SK-N-SH (cell line): ENCODE measurements around the gene RNASEH2B. TPM values are rescaled to one million over a fixed set of nuclear protein-coding genes. Genes with fewer than 3 reads are reported as not detected.

Experiments used
- CTCF ChIA-PET: fragments of 300-600, 350-600 bp; formaldehyde crosslinking; extraction: SDS; loops from one replicate; lab custom pipeline; 2021; lab: Yijun Ruan, JAX
- POLR2A ChIA-PET: fragments of 350-600 bp; sonication (Branson Sonifier 250); formaldehyde crosslinking; extraction: SDS; loops from one replicate; lab custom pipeline; 2020; ENCODE audit warnings: antibody characterized with exemption, inconsistent platforms; lab: Yijun Ruan, JAX
- DNase-seq: peaks from one replicate; pipeline ENCODE4 v3.0.0; 2012
- H2AFZ ChIP-seq: fragments of 200-600 bp; sonication (generic); 2 replicates; pipeline ENCODE4 v1.8.1; 2016; ENCODE audit warnings: antibody characterized with exemption, mild to moderate bottlenecking, low read depth
- H3F3A ChIP-seq: fragments of 200-600 bp; sonication (generic); replicated peaks from 2 replicates; pipeline ENCODE3; 2016; ENCODE audit warnings: antibody characterized with exemption, mild to moderate bottlenecking; ENCODE audit not compliant: insufficient read depth
- H3K27ac ChIP-seq, 2 experiments: fragments of 200-500 bp in 1 of 2; fragments of 200-600 bp in 1 of 2; sonication (Bioruptor generic) in 1 of 2; sonication (generic), shearing (Covaris generic) in 1 of 2; 2 replicates each; pipeline versions ENCODE4 v1.5.1 to v1.6.1; 2014 to 2016; ENCODE audit warnings: low read depth in 2 of 2, inconsistent platforms in 1 of 2, low read length in 1 of 2, mild to moderate bottlenecking in 1 of 2, mixed read lengths in 1 of 2
- H3K27me3 ChIP-seq: fragments of 200-600 bp; sonication (generic), shearing (Covaris generic); 2 replicates; pipeline ENCODE4 v1.6.1; 2016; ENCODE audit warnings: mixed run types; ENCODE audit not compliant: insufficient read depth
- H3K36me3 ChIP-seq, 2 experiments: fragments of 200-500 bp in 1 of 2; fragments of 200-600 bp in 1 of 2; sonication (Bioruptor generic) in 1 of 2; sonication (generic) in 1 of 2; replicated peaks in 1 of 2; 2 replicates each; pipeline versions ENCODE3 to v1.5.1; 2014 to 2016; ENCODE audit warnings: low read length in 1 of 2, mild to moderate bottlenecking in 1 of 2; ENCODE audit not compliant: insufficient read depth in 2 of 2, control insufficient read depth in 1 of 2
- H3K4me1 ChIP-seq, 2 experiments: fragments of 200-500 bp in 1 of 2; fragments of 200-600 bp in 1 of 2; sonication (Bioruptor generic) in 1 of 2; sonication (generic), shearing (Covaris generic) in 1 of 2; 2 replicates each; pipeline versions ENCODE4 v1.5.1 to v1.6.1; 2014 to 2016; ENCODE audit warnings: low read depth in 1 of 2, low read length in 1 of 2, mixed run types in 1 of 2; ENCODE audit not compliant: insufficient read depth in 2 of 2, control insufficient read depth in 1 of 2
- H3K4me2 ChIP-seq: fragments of 200-600 bp; sonication (generic), shearing (Covaris generic); 2 replicates; pipeline ENCODE4 v1.6.1; 2017; ENCODE audit warnings: mixed run types
- H3K4me3 ChIP-seq, 2 experiments: fragments of 200-500 bp in 1 of 2; fragments of 200-600 bp in 1 of 2; sonication (Bioruptor generic) in 1 of 2; sonication (generic), shearing (Covaris generic) in 1 of 2; 2 replicates each; pipeline versions ENCODE4 v1.5.1 to v1.8.1; 2014 to 2016; ENCODE audit warnings: low read depth in 2 of 2, inconsistent platforms in 1 of 2, low read length in 1 of 2, mild to moderate bottlenecking in 1 of 2, mixed read lengths in 1 of 2, moderate library complexity in 1 of 2
- H3K79me2 ChIP-seq: fragments of 200-600 bp; sonication (generic); 2 replicates; pipeline ENCODE4 v1.8.1; 2017; ENCODE audit warnings: mild to moderate bottlenecking; ENCODE audit not compliant: insufficient read depth
- H3K9ac ChIP-seq: fragments of 200-600 bp; sonication (generic); 2 replicates; pipeline ENCODE4 v1.6.1; 2017; ENCODE audit warnings: mixed run types
- H3K9me2 ChIP-seq: fragments of 200-600 bp; sonication (generic); 2 replicates; pipeline ENCODE4 v1.6.1; 2017; ENCODE audit warnings: mixed run types
- H3K9me3 ChIP-seq: fragments of 200-600 bp; sonication (generic); 2 replicates; pipeline ENCODE4 v1.6.1; 2017; ENCODE audit warnings: mixed run types, mild to moderate bottlenecking, moderate library complexity
- H4K20me1 ChIP-seq: fragments of 200-600 bp; sonication (generic); 2 replicates; pipeline ENCODE4 v1.6.1; 2017; ENCODE audit warnings: mild to moderate bottlenecking, mixed run types; ENCODE audit not compliant: insufficient read depth
- EP300 ChIP-seq, 2 experiments: IDR thresholded peaks; 2 replicates each; pipeline versions ENCODE4 v1.4.0 to v1.6.1; 2012; ENCODE audit warnings: borderline replicate concordance in 1 of 2, low read depth in 1 of 2, low read length in 1 of 2
- EZH2phosphoT487 ChIP-seq: fragments of 200-600 bp; sonication (generic); IDR thresholded peaks from 2 replicates; pipeline ENCODE4 v1.6.1; 2017; ENCODE audit warnings: low read depth, mixed run types, mild to moderate bottlenecking, antibody characterized with exemption, moderate library complexity, borderline replicate concordance
- FOSL2 ChIP-seq: IDR thresholded peaks from 2 replicates; pipeline ENCODE4 v1.4.0; 2012; ENCODE audit warnings: low read depth, mild to moderate bottlenecking, moderate library complexity, borderline replicate concordance
- FOXJ3 ChIP-seq: sonication (generic); formaldehyde crosslinking; IDR thresholded peaks from 2 replicates; pipeline ENCODE4 v1.5.1; 2020; ENCODE audit warnings: mild to moderate bottlenecking, missing genetic modification reagents
- JUND ChIP-seq: IDR thresholded peaks from 2 replicates; pipeline ENCODE4 v1.4.0; 2012
- MEF2A ChIP-seq: IDR thresholded peaks from 2 replicates; pipeline ENCODE4 v1.4.0; 2012; ENCODE audit warnings: low read depth, borderline replicate concordance
- NFIC ChIP-seq: IDR thresholded peaks from 2 replicates; pipeline ENCODE4 v1.4.0; 2012; ENCODE audit warnings: borderline replicate concordance
- RAD21 ChIP-seq: IDR thresholded peaks from 2 replicates; pipeline ENCODE4 v1.6.1; 2012; ENCODE audit warnings: mild to moderate bottlenecking, low read length
- RXRA ChIP-seq: IDR thresholded peaks from 2 replicates; pipeline ENCODE4 v1.4.0; 2012; ENCODE audit warnings: low read depth, mild to moderate bottlenecking, borderline replicate concordance
- SIN3A ChIP-seq: IDR thresholded peaks from 2 replicates; pipeline ENCODE4 v1.6.1; 2012; ENCODE audit warnings: low read depth, mild to moderate bottlenecking, low read length, moderate library complexity, borderline replicate concordance
- SMC3 ChIP-seq: IDR thresholded peaks from 2 replicates; pipeline ENCODE4 v1.6.1; 2012; ENCODE audit warnings: low read depth, low read length, improper control_type of control experiment
- TAF1 ChIP-seq: IDR thresholded peaks from 2 replicates; pipeline ENCODE4 v1.6.1; 2012; ENCODE audit warnings: low read depth, mild to moderate bottlenecking, low read length, moderate library complexity, borderline replicate concordance
- TCF12 ChIP-seq: IDR thresholded peaks from 2 replicates; pipeline ENCODE4 v1.4.0; 2012
- TEAD4 ChIP-seq: IDR thresholded peaks from 2 replicates; pipeline ENCODE4 v1.4.0; 2012; ENCODE audit warnings: mild to moderate bottlenecking, borderline replicate concordance; ENCODE audit not compliant: insufficient read depth
- YY1 ChIP-seq: IDR thresholded peaks from 2 replicates; pipeline ENCODE4 v1.4.0; 2012; ENCODE audit warnings: low read depth, mild to moderate bottlenecking
- WGBS: methylation state at CpG from one replicate; pipeline ENCODE4 v1.1.6; 2017; ENCODE audit warnings: low lambda C conversion rate; 5-methylcytosine and 5-hydroxymethylcytosine counted together
- polyA plus RNA-seq, 3 experiments: library from polyadenylated mRNA; depleted of rRNA; stranded (reverse); fragments of >200 nt; gene quantifications; 2 replicates each; pipeline ENCODE4 v1.2.3, GENCODE V29; 2012
- TF ChIP-seq, protein P1 (sequence below): IDR thresholded peaks from 2 replicates; pipeline ENCODE4 v1.4.0; 2012; ENCODE audit warnings: low read depth, borderline replicate concordance
- TF ChIP-seq, protein P2 (sequence below): fragments of 150-350 bp; IDR thresholded peaks from 2 replicates; pipeline ENCODE4 v1.6.1; 2017; ENCODE audit warnings: antibody characterized with exemption, low read length, low read depth, borderline replicate concordance
- TF ChIP-seq, protein P3 (sequence below): fragments of 200-600 bp; sonication (generic); IDR thresholded peaks from 2 replicates; pipeline ENCODE4 v1.6.1; 2017; ENCODE audit warnings: antibody characterized with exemption, mild to moderate bottlenecking, moderate library complexity

The RNASEH2B gene
- polyA plus RNA-seq, 1 of the 3 experiments (the other 2 are of a cell fraction) = 13.0 TPM

DNA sequence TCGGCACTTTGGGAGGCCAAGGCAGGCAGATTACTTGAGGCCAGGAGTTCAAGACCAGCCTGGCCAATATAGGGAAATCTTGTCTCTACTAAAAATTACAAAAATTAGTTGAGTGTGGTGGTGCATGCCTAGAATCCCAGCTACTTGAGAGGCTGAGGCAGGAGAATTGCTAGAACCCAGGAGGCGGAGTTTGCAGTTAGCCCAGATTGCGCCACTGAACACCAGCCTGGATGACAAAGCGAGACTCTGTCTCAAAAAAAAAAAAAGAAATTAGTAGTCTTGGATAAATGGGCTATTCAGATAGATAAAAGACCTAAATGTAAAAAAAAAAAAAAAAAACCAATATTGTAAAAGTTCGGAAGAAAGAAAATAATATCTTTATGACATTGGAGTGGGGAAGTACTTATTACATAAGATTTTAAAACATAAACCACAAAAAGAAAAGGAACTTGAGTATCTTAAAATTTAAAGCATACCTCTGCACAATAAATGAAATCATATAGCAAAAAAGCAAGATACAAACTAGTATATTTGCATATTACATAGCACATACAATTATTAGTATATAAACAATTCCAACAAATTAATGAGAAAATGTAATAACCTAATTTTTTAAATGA, 26.7 kb upstream of the RNASEH2B start:
- Histone ChIP-seq H3K27me3 (no peaks in the 10 kb centered on the region), H3K79me2 (no peaks in the 10 kb centered on the region), H3K9me2 (no peaks in the 10 kb centered on the region), H3K4me2 (no peak overlapping the region), H3K9ac (no peak overlapping the region), H3K9me3 (no peaks in the 10 kb centered on the region), H3K36me3 (no peaks in the 10 kb centered on the region), H2AFZ (no peak overlapping the region), H3K27ac (no peak overlapping the region), H3K4me1 (no peaks in the 10 kb centered on the region; a peak in 1 of 4 replicates), H4K20me1 (no peaks in the 10 kb centered on the region), H3K4me3 (no peak overlapping the region), H3F3A (no peaks in the 10 kb centered on the region)
- TF ChIP-seq, protein P1, sequence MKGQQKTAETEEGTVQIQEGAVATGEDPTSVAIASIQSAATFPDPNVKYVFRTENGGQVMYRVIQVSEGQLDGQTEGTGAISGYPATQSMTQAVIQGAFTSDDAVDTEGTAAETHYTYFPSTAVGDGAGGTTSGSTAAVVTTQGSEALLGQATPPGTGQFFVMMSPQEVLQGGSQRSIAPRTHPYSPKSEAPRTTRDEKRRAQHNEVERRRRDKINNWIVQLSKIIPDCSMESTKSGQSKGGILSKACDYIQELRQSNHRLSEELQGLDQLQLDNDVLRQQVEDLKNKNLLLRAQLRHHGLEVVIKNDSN = no peak
- TF ChIP-seq RXRA = no peak
- TF ChIP-seq EP300 (IDR thresholded peaks at IDR 0.05; ENCODE audit: borderline replicate concordance in 1 of 2, low read depth in 1 of 2, low read length in 1 of 2) = no peak
- TF ChIP-seq TAF1 = no peak
- TF ChIP-seq TEAD4 = no peak
- TF ChIP-seq FOSL2 = no peak
- no peak for TF ChIP-seq MEF2A
- DNase-seq = no peak
- 67% methylated on average over 5 of the region's 5 CpGs for WGBS
- POLR2A ChIA-PET = no interaction called here
- CTCF ChIA-PET = no interaction called here

DNA sequence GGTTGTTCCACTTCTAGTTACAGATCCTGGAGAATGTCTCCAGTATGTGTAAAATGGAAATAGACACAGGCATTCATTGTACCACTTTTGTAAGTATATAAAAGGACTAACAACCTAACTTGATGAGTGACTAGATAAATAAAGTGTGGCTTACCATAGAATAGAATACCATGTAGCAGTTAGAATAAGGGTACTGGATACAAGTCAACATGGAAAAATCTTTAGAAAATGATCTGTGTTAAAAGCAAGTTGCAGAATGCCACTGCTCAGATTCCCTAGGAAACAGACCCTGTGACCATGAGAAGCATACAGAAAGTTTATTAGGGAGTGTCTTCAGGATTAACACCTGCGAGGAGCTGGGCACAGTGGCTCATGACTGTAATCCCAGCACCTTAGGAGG, 25.9 kb upstream of the RNASEH2B start:
- Histone ChIP-seq H4K20me1 (no peaks in the 10 kb centered on the region), H3F3A (no peaks in the 10 kb centered on the region), H3K27ac (no peak overlapping the region), H3K9me3 (no peaks in the 10 kb centered on the region), H3K36me3 (no peaks in the 10 kb centered on the region), H3K4me3 (no peak overlapping the region), H3K27me3 (no peaks in the 10 kb centered on the region), H3K4me1 (no peaks in the 10 kb centered on the region), H2AFZ (no peak overlapping the region), H3K9me2 (no peaks in the 10 kb centered on the region), H3K79me2 (no peaks in the 10 kb centered on the region), H3K9ac (no peak overlapping the region), H3K4me2 (no peak overlapping the region)
- TF ChIP-seq SMC3 (no peak), EZH2phosphoT487 (no peak)
- POLR2A ChIA-PET = no interaction called here
- DNase-seq = no peak
- CTCF ChIA-PET = no interaction called here
- WGBS = 45% methylated on average over 1 of the region's 1 CpG

DNA sequence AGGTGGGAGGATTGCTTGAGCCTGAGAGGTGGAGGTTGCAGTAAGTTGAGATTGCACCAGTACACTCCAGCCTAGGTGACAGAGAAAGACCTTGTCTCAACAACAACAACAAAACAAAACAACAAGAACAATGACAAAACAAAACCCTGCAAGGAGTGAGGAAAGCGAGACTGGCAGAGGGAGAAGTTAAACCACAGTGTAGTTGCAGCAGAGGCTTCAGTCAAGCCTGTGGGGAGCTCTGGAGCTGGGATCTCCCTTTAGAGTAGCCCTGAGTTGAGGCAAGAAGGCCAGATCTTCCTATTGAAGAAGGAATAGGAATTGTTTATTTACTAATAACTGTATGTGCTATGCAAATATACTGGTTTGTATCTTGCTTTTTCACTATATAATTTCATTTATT, 25.3 kb upstream of the RNASEH2B start:
- no peaks in the 10 kb centered on the region for H4K20me1 ChIP-seq
- DNase-seq = no peak
- no peaks in the 10 kb centered on the region for H3K36me3 ChIP-seq
- H3K27ac ChIP-seq = no peak overlapping the region
- ChIA-PET POLR2A (no interaction called here), CTCF (no interaction called here)
- H2AFZ ChIP-seq = no peak overlapping the region
- no peaks in the 10 kb centered on the region for H3K79me2 ChIP-seq
- no peaks in the 10 kb centered on the region for H3F3A ChIP-seq
- no peaks in the 10 kb centered on the region for H3K9me3 ChIP-seq
- no peak overlapping the region for H3K4me2 ChIP-seq
- no peaks in the 10 kb centered on the region for H3K4me1 ChIP-seq
- no peaks in the 10 kb centered on the region for H3K9me2 ChIP-seq
- no peaks in the 10 kb centered on the region for H3K27me3 ChIP-seq
- 70% methylated on average over 1 of the region's 1 CpG for WGBS
- no peak overlapping the region for H3K4me3 ChIP-seq
- H3K9ac ChIP-seq = no peak overlapping the region
- TF ChIP-seq TCF12 (no peak), JUND (no peak), YY1 (no peak), SIN3A (no peak), SMC3 (no peak), TAF1 (no peak), FOXJ3 (CRISPR knock-in tag) (no peak), EP300 (IDR thresholded peaks at IDR 0.05; ENCODE audit: borderline replicate concordance in 1 of 2, low read depth in 1 of 2, low read length in 1 of 2) (no peak), RAD21 (no peak), NFIC (no peak)
- TF ChIP-seq, protein P1 = no peak
- TF ChIP-seq, protein P2, sequence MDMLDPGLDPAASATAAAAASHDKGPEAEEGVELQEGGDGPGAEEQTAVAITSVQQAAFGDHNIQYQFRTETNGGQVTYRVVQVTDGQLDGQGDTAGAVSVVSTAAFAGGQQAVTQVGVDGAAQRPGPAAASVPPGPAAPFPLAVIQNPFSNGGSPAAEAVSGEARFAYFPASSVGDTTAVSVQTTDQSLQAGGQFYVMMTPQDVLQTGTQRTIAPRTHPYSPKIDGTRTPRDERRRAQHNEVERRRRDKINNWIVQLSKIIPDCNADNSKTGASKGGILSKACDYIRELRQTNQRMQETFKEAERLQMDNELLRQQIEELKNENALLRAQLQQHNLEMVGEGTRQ = no peak
- TF ChIP-seq, protein P3, sequence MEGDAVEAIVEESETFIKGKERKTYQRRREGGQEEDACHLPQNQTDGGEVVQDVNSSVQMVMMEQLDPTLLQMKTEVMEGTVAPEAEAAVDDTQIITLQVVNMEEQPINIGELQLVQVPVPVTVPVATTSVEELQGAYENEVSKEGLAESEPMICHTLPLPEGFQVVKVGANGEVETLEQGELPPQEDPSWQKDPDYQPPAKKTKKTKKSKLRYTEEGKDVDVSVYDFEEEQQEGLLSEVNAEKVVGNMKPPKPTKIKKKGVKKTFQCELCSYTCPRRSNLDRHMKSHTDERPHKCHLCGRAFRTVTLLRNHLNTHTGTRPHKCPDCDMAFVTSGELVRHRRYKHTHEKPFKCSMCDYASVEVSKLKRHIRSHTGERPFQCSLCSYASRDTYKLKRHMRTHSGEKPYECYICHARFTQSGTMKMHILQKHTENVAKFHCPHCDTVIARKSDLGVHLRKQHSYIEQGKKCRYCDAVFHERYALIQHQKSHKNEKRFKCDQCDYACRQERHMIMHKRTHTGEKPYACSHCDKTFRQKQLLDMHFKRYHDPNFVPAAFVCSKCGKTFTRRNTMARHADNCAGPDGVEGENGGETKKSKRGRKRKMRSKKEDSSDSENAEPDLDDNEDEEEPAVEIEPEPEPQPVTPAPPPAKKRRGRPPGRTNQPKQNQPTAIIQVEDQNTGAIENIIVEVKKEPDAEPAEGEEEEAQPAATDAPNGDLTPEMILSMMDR = no peak
